ENCODE results near the gene C10orf143. TPM values are rescaled to one million over a fixed set of nuclear protein-coding genes. Genes with fewer than 3 reads are reported as not detected.

C10orf143 gene
- total RNA-seq, 2 donors from 2014 or later: 0.93 to 1.7 TPM

DNA sequence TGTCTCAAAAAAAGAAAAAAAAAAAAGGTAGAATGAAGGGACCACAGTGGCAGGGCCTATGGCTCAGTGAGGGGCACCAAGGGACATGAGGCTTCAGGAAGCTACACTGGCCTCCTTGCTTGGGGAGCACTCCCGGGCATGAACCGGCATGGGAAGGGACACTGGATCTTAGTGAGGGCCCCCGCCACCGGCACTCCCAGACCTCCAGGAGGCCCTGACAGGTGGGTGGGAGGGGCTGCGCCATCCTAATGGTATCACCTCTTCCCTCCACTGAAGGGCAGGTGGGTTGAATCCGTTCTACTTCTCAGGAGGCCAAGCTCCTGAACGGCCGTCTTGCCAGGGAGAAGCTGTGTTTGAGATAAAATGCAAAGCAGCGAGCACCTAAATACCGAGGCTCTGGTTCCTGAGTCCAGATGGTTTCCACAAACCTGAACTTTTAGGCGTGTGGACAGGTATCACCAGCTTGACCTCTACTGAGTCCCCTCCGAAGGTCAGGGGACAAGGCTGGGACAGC, 69.8 kb downstream of the C10orf143 start:
- TF ChIP-seq, protein P1, sequence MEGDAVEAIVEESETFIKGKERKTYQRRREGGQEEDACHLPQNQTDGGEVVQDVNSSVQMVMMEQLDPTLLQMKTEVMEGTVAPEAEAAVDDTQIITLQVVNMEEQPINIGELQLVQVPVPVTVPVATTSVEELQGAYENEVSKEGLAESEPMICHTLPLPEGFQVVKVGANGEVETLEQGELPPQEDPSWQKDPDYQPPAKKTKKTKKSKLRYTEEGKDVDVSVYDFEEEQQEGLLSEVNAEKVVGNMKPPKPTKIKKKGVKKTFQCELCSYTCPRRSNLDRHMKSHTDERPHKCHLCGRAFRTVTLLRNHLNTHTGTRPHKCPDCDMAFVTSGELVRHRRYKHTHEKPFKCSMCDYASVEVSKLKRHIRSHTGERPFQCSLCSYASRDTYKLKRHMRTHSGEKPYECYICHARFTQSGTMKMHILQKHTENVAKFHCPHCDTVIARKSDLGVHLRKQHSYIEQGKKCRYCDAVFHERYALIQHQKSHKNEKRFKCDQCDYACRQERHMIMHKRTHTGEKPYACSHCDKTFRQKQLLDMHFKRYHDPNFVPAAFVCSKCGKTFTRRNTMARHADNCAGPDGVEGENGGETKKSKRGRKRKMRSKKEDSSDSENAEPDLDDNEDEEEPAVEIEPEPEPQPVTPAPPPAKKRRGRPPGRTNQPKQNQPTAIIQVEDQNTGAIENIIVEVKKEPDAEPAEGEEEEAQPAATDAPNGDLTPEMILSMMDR (IDR thresholded peaks at IDR 0.05): no peak
- Histone ChIP-seq H3K36me3 (no peaks in the 10 kb centered on the region), H3K27ac (no peak overlapping the region), H3K9me3 (no peaks in the 10 kb centered on the region), H3K4me1 (no peaks in the 10 kb centered on the region), H3K27me3 (no peaks in the 10 kb centered on the region), H3K4me3 (no peak overlapping the region)
- DNase-seq (ENCODE audit: low spot score): no peak

DNA sequence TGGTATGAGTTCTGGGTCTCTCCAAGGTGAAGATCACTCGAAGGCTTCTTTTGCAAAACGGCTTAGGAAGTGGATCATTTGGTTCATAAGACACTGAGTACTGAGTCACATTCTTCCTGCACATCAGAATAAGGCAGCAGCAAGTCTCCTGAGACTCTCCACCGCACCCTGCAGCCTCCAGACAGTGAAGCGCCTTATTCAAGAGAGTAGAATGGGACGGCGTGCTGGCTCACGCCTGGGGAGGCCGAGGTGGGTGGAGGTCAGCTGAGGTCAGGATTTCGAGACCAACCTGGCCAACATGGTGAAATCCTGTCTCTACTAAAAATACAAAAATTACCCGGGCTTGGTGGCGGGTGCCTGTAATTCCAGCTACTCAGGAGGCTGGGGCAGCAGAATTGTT, 70.3 kb downstream of the C10orf143 start:
- Histone ChIP-seq H3K9me3 (no peaks in the 10 kb centered on the region), H3K4me1 (no peaks in the 10 kb centered on the region), H3K27ac (no peak overlapping the region), H3K4me3 (no peak overlapping the region), H3K36me3 (no peaks in the 10 kb centered on the region), H3K27me3 (no peaks in the 10 kb centered on the region)
- DNase-seq (ENCODE audit: low spot score): no peak
- TF ChIP-seq, protein P1 (IDR thresholded peaks at IDR 0.05): no peak

DNA sequence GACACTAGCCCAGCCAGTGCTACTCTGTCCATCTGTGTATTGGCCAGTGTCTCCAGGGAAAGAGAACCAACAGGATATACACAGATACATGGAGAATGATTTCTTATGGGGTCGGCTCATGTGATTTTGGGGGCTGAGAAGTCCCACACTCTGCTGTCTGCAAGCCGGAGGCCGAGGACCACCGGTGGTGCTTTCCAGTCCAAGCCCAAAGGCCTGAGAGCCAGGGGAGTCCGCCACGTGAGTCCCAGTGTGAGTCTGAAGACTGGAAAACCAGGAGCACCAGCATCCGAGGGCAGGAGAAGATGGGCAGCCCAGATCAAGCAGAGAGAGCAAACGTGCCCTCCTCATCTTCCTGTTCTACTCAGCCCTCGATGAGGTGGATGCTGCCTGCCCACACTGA, 71.5 kb downstream of the C10orf143 start:
- TF ChIP-seq, protein P1 (IDR thresholded peaks at IDR 0.05): no peak
- Histone ChIP-seq H3K27ac (no peak overlapping the region), H3K27me3 (no peaks in the 10 kb centered on the region), H3K9me3 (no peaks in the 10 kb centered on the region), H3K4me3 (no peak overlapping the region), H3K36me3 (no peaks in the 10 kb centered on the region), H3K4me1 (no peaks in the 10 kb centered on the region)
- no peak for DNase-seq (ENCODE audit: low spot score)

DNA sequence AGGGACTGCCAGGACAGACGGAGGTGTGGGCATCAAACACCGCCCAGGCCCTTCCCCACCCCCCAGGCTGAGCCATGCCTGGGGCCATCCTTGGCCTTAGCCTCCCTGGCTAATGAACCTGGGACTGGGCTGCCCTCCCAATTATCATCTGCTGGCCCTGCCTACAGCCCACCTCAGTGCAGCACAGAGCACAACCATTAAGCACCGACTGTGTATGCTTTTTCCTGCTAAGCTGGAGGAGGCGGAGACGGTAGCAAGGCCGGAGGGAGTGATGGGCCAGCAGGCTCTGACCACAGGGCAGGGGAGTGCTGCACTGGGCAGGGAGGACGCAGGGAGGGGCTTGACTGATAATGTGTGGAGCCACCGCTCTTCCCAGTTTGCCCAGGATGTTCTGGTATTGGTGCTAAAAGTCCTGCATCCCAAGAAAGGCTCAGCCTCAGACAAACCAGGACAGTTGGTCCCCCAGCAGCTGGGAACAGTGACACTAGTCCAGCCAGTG, 72.0 kb downstream of the C10orf143 start:
- Histone ChIP-seq H3K4me1 (no peaks in the 10 kb centered on the region), H3K27ac (no peak overlapping the region), H3K27me3 (no peaks in the 10 kb centered on the region), H3K9me3 (no peaks in the 10 kb centered on the region), H3K36me3 (no peaks in the 10 kb centered on the region), H3K4me3 (no peak overlapping the region)
- no peak for DNase-seq (ENCODE audit: low spot score)
- TF ChIP-seq, protein P1 (IDR thresholded peaks at IDR 0.05): no peak

DNA sequence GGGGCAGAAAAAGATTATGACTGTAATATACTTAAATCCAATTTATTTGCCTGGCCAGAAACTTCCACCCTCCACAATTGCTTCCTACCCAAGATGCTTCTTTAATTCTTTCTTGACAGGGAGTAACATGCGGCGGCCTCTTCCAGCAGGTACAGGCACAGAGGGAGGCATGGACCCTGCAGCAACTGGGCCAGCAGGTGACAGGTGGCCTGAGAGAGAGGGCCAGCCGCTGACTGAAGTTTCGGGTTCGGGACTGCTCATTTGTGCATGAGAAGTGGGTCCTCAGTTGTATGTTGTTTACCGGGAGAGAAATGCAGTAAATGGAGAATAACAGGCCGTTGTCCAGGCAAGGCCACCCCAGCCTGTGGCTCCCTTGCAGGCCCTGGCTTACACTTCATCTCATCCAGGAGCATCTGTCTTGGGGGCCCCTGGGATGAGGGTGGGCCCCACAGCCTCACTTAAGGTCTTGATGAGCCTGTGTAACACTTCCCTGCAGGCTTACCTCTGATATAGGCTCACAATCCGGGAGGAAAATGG, 72.5 kb downstream of the C10orf143 start:
- H3K4me1 ChIP-seq: no peaks in the 10 kb centered on the region
- TF ChIP-seq, protein P1 (IDR thresholded peaks at IDR 0.05): no peak
- no peaks in the 10 kb centered on the region for H3K36me3 ChIP-seq
- H3K4me3 ChIP-seq: no peak overlapping the region
- H3K9me3 ChIP-seq: no peaks in the 10 kb centered on the region
- H3K27me3 ChIP-seq: no peaks in the 10 kb centered on the region
- DNase-seq (ENCODE audit: low spot score): no peak
- H3K27ac ChIP-seq: no peak overlapping the region

DNA sequence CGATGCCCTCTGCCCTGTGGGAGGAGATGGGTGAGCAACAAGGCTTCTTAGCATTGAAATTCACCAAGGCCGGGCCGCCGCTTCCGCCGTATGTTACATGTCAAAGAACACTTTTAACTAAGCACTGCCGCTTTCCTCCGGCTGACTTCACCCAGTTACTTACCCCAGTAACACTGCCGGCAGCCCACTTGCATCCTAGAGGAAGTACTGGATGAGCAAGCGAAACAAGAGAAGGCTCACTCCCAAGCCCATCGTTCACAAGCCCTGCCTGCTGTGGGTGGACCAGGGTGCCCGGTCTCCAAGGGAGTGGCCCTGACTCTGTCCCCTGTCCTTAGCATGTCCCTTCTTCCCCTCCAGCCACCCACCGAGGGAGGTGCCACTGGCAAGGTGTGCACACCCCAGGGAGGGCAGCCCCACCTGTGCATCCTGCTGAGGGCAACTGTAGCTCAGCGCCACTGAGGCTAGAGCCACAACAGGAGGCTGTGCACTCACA, 73.4 kb downstream of the C10orf143 start:
- Histone ChIP-seq H3K27me3 (no peaks in the 10 kb centered on the region), H3K27ac (no peak overlapping the region), H3K4me3 (no peak overlapping the region), H3K36me3 (no peaks in the 10 kb centered on the region), H3K9me3 (no peaks in the 10 kb centered on the region), H3K4me1 (no peaks in the 10 kb centered on the region)
- TF ChIP-seq, protein P1 (IDR thresholded peaks at IDR 0.05): no peak
- DNase-seq (ENCODE audit: low spot score): no peak

Data from right atrium auricular region (tissue), 2 donors.